ENCODE measurements around the gene SRGAP2B.
"Not testable (repeated sequence)": the region's sequence is repeated elsewhere in the genome, so short reads cannot be mapped to it uniquely, and the experiment has no call there.

The SRGAP2B gene

DNA sequence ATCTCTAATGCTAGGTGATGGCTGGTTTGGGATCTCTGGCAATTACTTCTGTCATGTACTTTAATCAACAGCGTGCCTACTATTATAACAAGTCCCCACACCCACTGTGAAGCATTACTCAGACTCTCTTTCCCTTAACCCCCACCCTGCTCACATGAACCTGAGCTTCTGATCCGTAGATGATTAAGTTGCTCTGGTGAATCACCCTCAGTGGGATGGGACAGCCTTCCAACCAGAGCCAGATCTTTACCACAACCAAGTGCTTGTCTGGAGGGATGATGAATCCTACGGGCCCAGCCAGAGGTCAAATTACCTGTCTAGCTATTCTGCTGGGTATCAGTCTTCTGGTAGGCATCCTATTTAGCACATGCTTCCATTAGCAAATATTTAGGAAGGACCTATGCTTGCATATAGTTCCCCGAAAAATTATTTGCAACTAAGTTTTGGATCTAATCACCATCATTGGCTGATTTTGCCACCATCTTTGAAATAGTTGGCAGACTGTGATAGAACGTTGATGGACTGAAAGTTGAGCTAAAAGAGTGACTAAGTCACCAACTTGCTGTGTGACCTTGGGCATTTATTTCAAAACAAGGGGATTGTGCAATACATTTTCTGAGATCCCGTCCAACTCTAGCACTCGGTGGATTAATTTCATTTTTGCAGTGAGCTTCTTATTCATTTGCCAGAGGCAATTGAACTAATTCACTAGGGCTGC, 27.4 kb upstream of the SRGAP2B start:
- H3K27me3 ChIP-seq (ENCODE audit: insufficient read depth, low read depth) = not testable (repeated sequence)

DNA sequence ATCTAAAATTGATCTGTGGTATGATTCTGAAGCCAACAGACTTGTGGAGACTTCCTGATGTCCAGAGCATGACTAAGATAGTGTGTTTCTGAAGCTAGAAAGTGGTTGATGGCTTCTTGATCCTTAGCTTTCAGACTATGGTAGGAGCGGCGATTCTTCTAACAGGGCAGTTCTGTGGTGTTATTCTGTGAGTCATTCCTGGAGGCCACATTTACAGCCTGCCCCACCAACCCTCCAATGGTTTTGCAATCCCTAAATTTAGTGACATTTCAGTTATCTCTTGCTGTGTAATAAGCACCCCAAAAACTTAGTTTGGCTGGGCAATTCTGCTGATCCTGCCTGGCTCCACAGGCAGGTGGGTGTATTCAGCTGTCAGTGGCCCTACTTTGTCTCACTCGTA, 24.7 kb upstream of the SRGAP2B start:
- H3K4me2 ChIP-seq; H3K9ac ChIP-seq; H3K4me3 ChIP-seq (IDR thresholded peaks at IDR 0.05; ENCODE audit: insufficient read depth, low read depth, low read length); H3K36me3 ChIP-seq (ENCODE audit: insufficient read depth); H3K27me3 ChIP-seq (ENCODE audit: insufficient read depth, low read depth); H3K4me1 ChIP-seq (ENCODE audit: low read depth, poor library complexity, severe bottlenecking); H4K20me1 ChIP-seq (ENCODE audit: insufficient read depth); H3K79me2 ChIP-seq (ENCODE audit: insufficient read depth, low read depth); H2AFZ ChIP-seq (ENCODE audit: low read depth); H3K27ac ChIP-seq: not testable (repeated sequence)

More for the DNA sequence above, 27.4 kb upstream of the SRGAP2B start:
- H3K9ac ChIP-seq; H3K4me2 ChIP-seq; H3K36me3 ChIP-seq (ENCODE audit: insufficient read depth); H3K79me2 ChIP-seq (ENCODE audit: insufficient read depth, low read depth); H3K4me1 ChIP-seq (ENCODE audit: low read depth, poor library complexity, severe bottlenecking); H2AFZ ChIP-seq (ENCODE audit: low read depth); H3K27ac ChIP-seq; H3K4me3 ChIP-seq (IDR thresholded peaks at IDR 0.05; ENCODE audit: insufficient read depth, low read depth, low read length); H4K20me1 ChIP-seq (ENCODE audit: insufficient read depth): not testable (repeated sequence)

DNA sequence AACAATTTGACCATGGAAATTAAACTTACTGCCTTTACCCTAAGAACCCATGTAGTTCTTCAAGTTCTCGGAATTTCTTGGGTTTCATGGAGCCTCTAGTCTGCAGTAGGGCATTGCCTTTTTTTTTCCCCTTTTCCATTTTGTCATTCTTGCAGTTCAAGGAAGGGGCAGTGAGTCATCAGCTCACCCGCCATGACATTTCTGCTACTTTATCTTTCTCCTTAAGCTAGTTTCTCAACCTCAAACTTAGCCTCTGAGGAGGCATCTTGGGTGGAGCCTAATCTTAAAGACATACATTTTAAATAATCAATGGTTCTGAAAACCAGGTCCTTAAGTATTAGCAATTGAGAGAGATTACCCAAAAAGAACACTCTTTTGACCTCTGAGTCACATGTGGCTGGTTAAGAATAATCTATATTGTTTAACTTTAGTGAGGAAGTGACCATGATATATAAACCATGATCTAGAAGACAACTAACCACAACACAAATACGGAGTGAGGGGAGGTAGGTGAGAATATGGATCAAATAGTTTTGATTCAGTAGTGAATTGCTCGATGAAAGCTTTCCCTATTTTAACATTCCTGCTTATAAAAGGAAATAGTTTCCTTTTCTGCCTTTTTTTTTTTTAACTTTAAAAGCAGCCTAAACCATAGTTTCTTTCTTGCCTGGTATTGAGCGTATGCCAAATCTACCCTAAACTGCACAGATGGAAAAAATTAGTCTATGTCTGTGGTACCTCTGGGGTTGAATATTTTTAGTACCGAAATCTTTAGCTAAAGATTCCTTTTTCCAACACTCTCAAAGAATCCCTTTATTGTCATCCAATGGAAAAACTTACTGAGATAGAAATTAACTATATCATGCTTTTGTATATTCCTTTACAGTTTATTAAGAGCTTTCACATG, 20.7 kb upstream of the SRGAP2B start:
- H3K4me3 ChIP-seq (IDR thresholded peaks at IDR 0.05; ENCODE audit: insufficient read depth, low read depth, low read length); H4K20me1 ChIP-seq (ENCODE audit: insufficient read depth); H3K27ac ChIP-seq; H3K9ac ChIP-seq; H3K4me1 ChIP-seq (ENCODE audit: low read depth, poor library complexity, severe bottlenecking); H3K36me3 ChIP-seq (ENCODE audit: insufficient read depth); H3K79me2 ChIP-seq (ENCODE audit: insufficient read depth, low read depth); H3K4me2 ChIP-seq; H3K27me3 ChIP-seq (ENCODE audit: insufficient read depth, low read depth); H2AFZ ChIP-seq (ENCODE audit: low read depth): not testable (repeated sequence)

DNA sequence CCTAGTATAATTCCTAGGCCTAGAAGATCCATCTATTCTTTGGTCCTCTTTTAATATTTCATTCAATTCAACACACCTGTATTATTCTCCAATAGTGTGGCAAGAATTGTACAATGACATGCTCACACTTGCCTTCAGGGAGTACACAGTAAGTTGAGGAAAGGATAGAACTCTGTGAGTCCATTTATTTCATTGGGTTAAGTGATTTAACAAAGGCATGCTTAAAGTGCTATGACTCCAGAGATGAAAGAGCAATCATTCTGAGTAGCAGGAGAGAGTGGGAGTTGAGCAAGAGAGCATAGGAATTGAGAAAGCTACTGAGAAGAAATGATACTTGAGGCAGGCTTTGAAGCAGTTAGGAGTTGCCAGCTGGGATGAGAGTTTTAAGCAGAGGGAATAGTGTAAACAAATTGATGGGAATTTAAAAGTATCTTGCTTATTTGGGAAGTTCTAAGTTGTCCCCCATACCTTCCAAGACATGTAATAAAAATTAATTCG, 19.5 kb upstream of the SRGAP2B start:
- H3K27me3 ChIP-seq (ENCODE audit: insufficient read depth, low read depth) = not testable (repeated sequence)

DNA sequence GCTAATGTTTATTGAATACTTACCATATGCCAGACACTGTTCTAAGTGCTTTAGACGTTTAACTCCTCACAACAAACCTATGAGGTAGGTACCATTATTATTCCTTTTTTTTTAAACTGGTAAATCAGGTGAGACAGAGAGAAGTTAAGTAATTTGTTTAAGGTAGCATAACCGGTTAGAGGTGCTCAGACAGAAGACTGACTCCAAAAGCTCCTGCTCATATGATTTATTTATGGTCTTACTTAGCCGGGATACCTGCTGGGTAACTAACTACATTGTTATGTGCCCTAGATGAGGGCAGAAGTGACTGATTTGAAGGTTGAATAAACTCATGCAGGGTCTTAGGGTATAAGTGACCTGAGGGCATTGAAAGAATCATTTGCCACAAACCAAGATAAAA, 17.6 kb upstream of the SRGAP2B start:
- not testable (repeated sequence) for H3K4me3 ChIP-seq (IDR thresholded peaks at IDR 0.05; ENCODE audit: insufficient read depth, low read depth, low read length); H3K36me3 ChIP-seq (ENCODE audit: insufficient read depth); H3K9ac ChIP-seq; H3K27me3 ChIP-seq (ENCODE audit: insufficient read depth, low read depth); H3K4me2 ChIP-seq; H3K27ac ChIP-seq; H4K20me1 ChIP-seq (ENCODE audit: insufficient read depth); H3K79me2 ChIP-seq (ENCODE audit: insufficient read depth, low read depth); H2AFZ ChIP-seq (ENCODE audit: low read depth); H3K4me1 ChIP-seq (ENCODE audit: low read depth, poor library complexity, severe bottlenecking)

More for the DNA sequence above, 19.5 kb upstream of the SRGAP2B start:
- H3K9ac ChIP-seq; H4K20me1 ChIP-seq (ENCODE audit: insufficient read depth); H3K36me3 ChIP-seq (ENCODE audit: insufficient read depth); H3K4me1 ChIP-seq (ENCODE audit: low read depth, poor library complexity, severe bottlenecking); H3K4me3 ChIP-seq (IDR thresholded peaks at IDR 0.05; ENCODE audit: insufficient read depth, low read depth, low read length); H3K79me2 ChIP-seq (ENCODE audit: insufficient read depth, low read depth); H3K27ac ChIP-seq; H2AFZ ChIP-seq (ENCODE audit: low read depth); H3K4me2 ChIP-seq: not testable (repeated sequence)

DNA sequence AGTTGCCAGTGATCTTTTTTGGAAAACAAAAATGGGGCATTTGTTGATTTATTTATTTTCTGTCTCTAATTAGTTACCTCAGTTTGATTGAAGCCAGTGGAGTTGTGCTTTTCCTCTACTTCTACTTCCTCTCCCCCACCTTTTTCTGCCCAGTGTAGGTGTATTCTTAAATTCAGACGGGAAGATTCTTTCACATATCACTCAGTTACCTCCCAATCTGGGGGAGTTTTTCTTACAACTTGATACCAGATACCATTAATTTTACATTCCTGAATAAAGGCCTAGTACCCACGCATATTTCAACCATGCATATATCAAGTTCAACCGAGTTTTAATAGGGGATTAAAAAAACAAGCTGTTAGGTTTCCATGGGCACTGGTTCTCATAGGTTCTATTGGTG, 16.5 kb upstream of the SRGAP2B start:
- H3K79me2 ChIP-seq (ENCODE audit: insufficient read depth, low read depth); H4K20me1 ChIP-seq (ENCODE audit: insufficient read depth); H3K9ac ChIP-seq; H2AFZ ChIP-seq (ENCODE audit: low read depth); H3K4me1 ChIP-seq (ENCODE audit: low read depth, poor library complexity, severe bottlenecking); H3K4me2 ChIP-seq; H3K27me3 ChIP-seq (ENCODE audit: insufficient read depth, low read depth); H3K36me3 ChIP-seq (ENCODE audit: insufficient read depth); H3K27ac ChIP-seq; H3K4me3 ChIP-seq (IDR thresholded peaks at IDR 0.05; ENCODE audit: insufficient read depth, low read depth, low read length): not testable (repeated sequence)

DNA sequence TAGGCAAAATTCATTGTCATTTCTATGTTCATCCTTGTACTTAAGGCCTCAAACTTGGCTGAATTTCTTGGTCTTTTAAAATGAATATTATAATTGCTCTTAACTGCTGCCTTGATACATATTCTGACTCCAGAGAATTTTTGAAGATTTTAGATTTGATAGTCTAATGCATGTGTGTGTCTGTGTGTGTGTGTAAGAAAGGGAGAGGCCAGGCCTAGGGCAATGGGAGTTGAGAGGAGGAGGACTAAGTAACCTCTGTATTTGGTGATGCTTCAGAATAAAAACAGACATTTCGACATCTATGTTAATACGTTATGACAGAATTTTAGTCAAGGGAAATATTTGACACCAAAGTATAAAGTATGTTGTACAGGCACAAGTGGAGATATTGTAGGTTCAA, 8.2 kb upstream of the SRGAP2B start:
- not testable (repeated sequence) for H2AFZ ChIP-seq (ENCODE audit: low read depth); H3K4me3 ChIP-seq (IDR thresholded peaks at IDR 0.05; ENCODE audit: insufficient read depth, low read depth, low read length)

DNA sequence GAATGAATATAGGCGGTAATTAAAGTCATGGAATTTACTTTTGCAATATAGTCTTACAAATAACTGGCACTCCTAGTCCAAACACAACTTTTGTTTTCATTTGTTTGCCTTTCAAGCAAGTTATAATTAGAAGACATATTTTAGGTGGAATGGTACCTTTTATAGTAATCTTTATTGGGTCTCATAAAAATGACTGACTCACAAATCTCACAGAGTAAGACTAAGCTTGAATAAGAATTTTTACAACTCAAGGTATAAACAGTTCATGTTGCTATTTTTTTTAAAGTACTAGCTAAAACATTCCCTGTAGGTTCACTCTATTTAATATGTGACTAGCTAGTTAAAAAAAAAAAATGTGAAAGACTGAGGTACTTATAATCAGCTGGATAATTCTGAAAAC, 6.6 kb upstream of the SRGAP2B start:
- not testable (repeated sequence) for H3K4me3 ChIP-seq (IDR thresholded peaks at IDR 0.05; ENCODE audit: insufficient read depth, low read depth, low read length); H3K27me3 ChIP-seq (ENCODE audit: insufficient read depth, low read depth); H4K20me1 ChIP-seq (ENCODE audit: insufficient read depth); H2AFZ ChIP-seq (ENCODE audit: low read depth); H3K36me3 ChIP-seq (ENCODE audit: insufficient read depth); H3K27ac ChIP-seq; H3K4me1 ChIP-seq (ENCODE audit: low read depth, poor library complexity, severe bottlenecking); H3K9ac ChIP-seq; H3K79me2 ChIP-seq (ENCODE audit: insufficient read depth, low read depth); H3K4me2 ChIP-seq

More for the DNA sequence above, 8.2 kb upstream of the SRGAP2B start:
- H3K36me3 ChIP-seq (ENCODE audit: insufficient read depth); H3K79me2 ChIP-seq (ENCODE audit: insufficient read depth, low read depth); H3K27ac ChIP-seq; H3K4me2 ChIP-seq; H3K27me3 ChIP-seq (ENCODE audit: insufficient read depth, low read depth); H4K20me1 ChIP-seq (ENCODE audit: insufficient read depth); H3K4me1 ChIP-seq (ENCODE audit: low read depth, poor library complexity, severe bottlenecking); H3K9ac ChIP-seq: not testable (repeated sequence)

DNA sequence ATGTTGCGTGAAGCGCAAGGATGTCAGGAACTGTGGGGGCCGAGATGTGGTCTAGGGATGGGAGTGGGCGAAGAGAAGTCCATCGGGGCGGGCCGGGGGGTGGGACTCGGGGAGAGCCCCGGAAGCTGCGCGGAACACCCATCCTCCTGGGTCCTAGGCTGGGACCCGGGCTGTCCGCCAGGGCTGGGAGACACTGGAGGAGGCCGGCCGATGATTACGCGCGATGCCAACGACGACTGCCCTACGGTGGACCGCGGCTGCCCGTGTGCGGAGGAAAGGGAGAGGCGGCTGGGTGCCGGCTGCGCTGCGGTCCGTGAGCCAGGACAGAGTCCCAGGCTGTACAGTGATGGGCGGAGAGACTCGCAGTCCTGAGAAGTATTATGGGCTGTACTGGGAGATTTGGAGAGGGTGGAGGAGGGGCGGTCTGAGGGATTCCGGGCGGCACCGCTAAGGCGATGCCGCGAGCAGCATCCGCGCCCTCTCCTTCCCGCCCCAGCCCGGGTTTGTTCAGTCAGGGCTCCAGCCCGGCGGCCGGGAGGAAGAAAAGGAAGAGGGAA, 395 bp downstream of the SRGAP2B start:
- H2AFZ ChIP-seq (ENCODE audit: low read depth) = peak overlapping the region; percentile 47; the same call in 1 of the 2 replicates
- not testable (repeated sequence) for H3K4me3 ChIP-seq (IDR thresholded peaks at IDR 0.05; ENCODE audit: insufficient read depth, low read depth, low read length); H4K20me1 ChIP-seq (ENCODE audit: insufficient read depth); H3K4me1 ChIP-seq (ENCODE audit: low read depth, poor library complexity, severe bottlenecking); H3K9ac ChIP-seq; H3K79me2 ChIP-seq (ENCODE audit: insufficient read depth, low read depth); H3K36me3 ChIP-seq (ENCODE audit: insufficient read depth); H3K27ac ChIP-seq; H3K27me3 ChIP-seq (ENCODE audit: insufficient read depth, low read depth); H3K4me2 ChIP-seq

Measured in KMS-11 (cell line).